ENCODE results near the gene HOMER2.

HOMER2 gene

DNA sequence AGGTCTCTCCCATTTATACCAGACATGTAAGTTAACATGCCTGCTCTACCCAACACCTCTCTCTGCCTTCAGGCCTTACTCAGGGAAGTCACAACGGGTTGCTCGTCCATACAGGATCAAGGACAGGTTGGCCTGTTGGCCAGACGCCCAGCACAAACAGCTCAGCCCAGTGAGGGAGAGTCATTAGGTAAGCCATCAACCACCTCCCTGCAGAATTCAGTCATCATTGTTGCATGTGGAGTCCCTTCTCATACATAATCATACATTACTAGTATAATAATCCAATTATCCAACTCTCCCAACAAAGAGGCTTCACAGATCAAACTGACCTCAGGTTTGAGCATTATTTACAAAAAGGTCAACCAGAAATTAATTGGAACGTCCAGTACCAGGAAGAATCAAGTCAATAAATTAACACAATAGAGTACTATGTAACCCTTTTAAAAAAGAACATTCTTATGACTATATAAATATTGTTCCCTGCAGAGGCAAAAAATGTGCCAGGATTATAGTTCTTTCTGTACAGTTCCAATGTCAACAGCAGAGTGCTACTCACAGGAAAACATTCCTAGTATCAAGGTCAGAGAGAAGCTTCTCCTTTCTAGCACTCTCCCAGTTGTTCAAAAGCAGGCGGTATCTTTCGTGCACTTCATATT is 33.2 kb downstream of the HOMER2 start:
- TF ChIP-seq ZNF70 (CRISPR knock-in tag; IDR thresholded peaks at IDR 0.05) (no peak), ZFP30 (CRISPR knock-in tag; IDR thresholded peaks at IDR 0.05) (no peak), ZNF8 (CRISPR knock-in tag; IDR thresholded peaks at IDR 0.05) (no peak), ZC3H10 (CRISPR knock-in tag; IDR thresholded peaks at IDR 0.05) (no peak), RARB (CRISPR knock-in tag; IDR thresholded peaks at IDR 0.05) (no peak)
- ATAC-seq: no peak

DNA sequence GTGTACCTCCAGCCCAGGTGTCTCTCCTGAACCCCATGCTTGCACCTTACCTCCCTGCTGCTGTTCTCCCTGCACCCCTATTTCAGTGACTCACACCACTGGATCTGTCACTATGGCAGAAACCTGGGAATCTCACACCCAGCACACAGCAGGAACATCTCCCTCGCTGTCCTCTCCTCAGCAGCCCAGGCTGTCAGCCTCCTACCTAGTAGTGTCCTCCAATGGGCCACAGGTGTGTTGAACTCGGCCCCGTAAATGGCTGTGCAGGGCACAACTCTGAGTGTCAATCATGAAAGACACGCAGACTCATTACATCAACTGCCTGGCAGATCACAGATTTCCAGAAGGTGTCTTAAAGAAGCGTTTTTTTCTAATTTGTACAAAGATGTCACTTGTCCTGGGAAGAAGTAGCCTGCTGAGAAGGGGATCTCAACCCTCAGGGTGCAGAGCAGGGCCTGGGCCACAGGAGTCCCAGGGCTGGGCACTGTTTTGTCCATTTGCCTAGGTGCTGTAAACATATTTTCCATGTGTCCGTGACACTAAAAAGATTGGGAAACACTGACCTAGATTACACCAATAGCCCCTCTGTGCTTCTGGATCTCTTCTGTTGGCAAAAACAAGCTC is 33.8 kb downstream of the HOMER2 start:
- no peak for ATAC-seq
- TF ChIP-seq CSDC2 (CRISPR knock-in tag; IDR thresholded peaks at IDR 0.05) (no peak), ZC3H10 (CRISPR knock-in tag; IDR thresholded peaks at IDR 0.05) (no peak), BACH2 (CRISPR knock-in tag; IDR thresholded peaks at IDR 0.05; ENCODE audit: borderline replicate concordance) (no peak), GLIS3 (CRISPR knock-in tag; IDR thresholded peaks at IDR 0.05) (no peak), ZNF8 (CRISPR knock-in tag; IDR thresholded peaks at IDR 0.05) (no peak), OSR1 (CRISPR knock-in tag; IDR thresholded peaks at IDR 0.05) (no peak), ISL1 (CRISPR knock-in tag; IDR thresholded peaks at IDR 0.05) (no peak), ZNF70 (CRISPR knock-in tag; IDR thresholded peaks at IDR 0.05) (no peak), PPARA (CRISPR knock-in tag; IDR thresholded peaks at IDR 0.05; ENCODE audit: borderline replicate concordance) (no peak), ZFP3 (CRISPR knock-in tag; IDR thresholded peaks at IDR 0.05) (no peak), SNAI2 (CRISPR knock-in tag; IDR thresholded peaks at IDR 0.05) (no peak), RARB (CRISPR knock-in tag; IDR thresholded peaks at IDR 0.05) (no peak), ARNTL (CRISPR knock-in tag; IDR thresholded peaks at IDR 0.05; ENCODE audit: borderline replicate concordance, low read depth) (no peak)
- TF ChIP-seq, protein P1, sequence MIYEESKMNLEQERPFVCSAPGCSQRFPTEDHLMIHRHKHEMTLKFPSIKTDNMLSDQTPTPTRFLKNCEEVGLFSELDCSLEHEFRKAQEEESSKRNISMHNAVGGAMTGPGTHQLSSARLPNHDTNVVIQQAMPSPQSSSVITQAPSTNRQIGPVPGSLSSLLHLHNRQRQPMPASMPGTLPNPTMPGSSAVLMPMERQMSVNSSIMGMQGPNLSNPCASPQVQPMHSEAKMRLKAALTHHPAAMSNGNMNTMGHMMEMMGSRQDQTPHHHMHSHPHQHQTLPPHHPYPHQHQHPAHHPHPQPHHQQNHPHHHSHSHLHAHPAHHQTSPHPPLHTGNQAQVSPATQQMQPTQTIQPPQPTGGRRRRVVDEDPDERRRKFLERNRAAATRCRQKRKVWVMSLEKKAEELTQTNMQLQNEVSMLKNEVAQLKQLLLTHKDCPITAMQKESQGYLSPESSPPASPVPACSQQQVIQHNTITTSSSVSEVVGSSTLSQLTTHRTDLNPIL (CRISPR knock-in tag; IDR thresholded peaks at IDR 0.05; ENCODE audit: low read depth): no peak
- TF ChIP-seq, protein P2, sequence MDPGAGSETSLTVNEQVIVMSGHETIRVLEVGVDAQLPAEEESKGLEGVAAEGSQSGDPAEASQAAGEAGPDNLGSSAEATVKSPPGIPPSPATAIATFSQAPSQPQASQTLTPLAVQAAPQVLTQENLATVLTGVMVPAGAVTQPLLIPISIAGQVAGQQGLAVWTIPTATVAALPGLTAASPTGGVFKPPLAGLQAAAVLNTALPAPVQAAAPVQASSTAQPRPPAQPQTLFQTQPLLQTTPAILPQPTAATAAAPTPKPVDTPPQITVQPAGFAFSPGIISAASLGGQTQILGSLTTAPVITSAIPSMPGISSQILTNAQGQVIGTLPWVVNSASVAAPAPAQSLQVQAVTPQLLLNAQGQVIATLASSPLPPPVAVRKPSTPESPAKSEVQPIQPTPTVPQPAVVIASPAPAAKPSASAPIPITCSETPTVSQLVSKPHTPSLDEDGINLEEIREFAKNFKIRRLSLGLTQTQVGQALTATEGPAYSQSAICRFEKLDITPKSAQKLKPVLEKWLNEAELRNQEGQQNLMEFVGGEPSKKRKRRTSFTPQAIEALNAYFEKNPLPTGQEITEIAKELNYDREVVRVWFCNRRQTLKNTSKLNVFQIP (CRISPR knock-in tag; IDR thresholded peaks at IDR 0.05; ENCODE audit: borderline replicate concordance, low read depth): no peak
- TF ChIP-seq, protein P3, sequence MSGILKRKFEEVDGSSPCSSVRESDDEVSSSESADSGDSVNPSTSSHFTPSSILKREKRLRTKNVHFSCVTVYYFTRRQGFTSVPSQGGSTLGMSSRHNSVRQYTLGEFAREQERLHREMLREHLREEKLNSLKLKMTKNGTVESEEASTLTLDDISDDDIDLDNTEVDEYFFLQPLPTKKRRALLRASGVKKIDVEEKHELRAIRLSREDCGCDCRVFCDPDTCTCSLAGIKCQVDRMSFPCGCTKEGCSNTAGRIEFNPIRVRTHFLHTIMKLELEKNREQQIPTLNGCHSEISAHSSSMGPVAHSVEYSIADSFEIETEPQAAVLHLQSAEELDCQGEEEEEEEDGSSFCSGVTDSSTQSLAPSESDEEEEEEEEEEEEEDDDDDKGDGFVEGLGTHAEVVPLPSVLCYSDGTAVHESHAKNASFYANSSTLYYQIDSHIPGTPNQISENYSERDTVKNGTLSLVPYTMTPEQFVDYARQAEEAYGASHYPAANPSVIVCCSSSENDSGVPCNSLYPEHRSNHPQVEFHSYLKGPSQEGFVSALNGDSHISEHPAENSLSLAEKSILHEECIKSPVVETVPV (CRISPR knock-in tag; IDR thresholded peaks at IDR 0.05): no peak
- TF ChIP-seq, protein P4, sequence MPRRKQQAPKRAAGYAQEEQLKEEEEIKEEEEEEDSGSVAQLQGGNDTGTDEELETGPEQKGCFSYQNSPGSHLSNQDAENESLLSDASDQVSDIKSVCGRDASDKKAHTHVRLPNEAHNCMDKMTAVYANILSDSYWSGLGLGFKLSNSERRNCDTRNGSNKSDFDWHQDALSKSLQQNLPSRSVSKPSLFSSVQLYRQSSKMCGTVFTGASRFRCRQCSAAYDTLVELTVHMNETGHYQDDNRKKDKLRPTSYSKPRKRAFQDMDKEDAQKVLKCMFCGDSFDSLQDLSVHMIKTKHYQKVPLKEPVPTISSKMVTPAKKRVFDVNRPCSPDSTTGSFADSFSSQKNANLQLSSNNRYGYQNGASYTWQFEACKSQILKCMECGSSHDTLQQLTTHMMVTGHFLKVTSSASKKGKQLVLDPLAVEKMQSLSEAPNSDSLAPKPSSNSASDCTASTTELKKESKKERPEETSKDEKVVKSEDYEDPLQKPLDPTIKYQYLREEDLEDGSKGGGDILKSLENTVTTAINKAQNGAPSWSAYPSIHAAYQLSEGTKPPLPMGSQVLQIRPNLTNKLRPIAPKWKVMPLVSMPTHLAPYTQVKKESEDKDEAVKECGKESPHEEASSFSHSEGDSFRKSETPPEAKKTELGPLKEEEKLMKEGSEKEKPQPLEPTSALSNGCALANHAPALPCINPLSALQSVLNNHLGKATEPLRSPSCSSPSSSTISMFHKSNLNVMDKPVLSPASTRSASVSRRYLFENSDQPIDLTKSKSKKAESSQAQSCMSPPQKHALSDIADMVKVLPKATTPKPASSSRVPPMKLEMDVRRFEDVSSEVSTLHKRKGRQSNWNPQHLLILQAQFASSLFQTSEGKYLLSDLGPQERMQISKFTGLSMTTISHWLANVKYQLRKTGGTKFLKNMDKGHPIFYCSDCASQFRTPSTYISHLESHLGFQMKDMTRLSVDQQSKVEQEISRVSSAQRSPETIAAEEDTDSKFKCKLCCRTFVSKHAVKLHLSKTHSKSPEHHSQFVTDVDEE (CRISPR knock-in tag; IDR thresholded peaks at IDR 0.05): no peak

DNA sequence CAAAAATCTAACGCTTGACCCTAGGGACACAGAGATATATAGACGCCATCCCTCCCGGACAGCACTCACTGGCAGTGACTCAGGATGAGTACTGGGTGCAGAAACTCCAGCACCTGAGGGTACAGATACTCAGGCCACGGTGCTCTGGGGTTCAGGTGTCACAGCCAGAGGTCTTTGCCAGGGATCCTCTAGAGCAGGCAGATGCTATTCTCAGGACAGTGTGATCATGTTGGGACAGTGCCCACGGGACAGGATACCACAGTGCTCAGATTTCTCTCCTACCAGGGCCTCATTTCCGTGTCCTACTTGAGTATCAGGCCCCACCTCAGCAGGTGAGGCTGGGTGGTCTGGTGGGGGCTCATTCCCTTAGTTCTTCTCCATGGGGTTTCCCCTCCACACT is 34.4 kb downstream of the HOMER2 start:
- no peak for ATAC-seq
- TF ChIP-seq ZNF565 (CRISPR knock-in tag; conservative IDR thresholded peaks at IDR 0.05; ENCODE audit: low read depth): no peak
- TF ChIP-seq SNAI2 (CRISPR knock-in tag; IDR thresholded peaks at IDR 0.05): no peak
- TF ChIP-seq, protein P3 (CRISPR knock-in tag; IDR thresholded peaks at IDR 0.05): no peak
- no peak for TF ChIP-seq GLIS3 (CRISPR knock-in tag; IDR thresholded peaks at IDR 0.05)
- TF ChIP-seq OSR1 (CRISPR knock-in tag; IDR thresholded peaks at IDR 0.05): no peak
- TF ChIP-seq, protein P4 (CRISPR knock-in tag; IDR thresholded peaks at IDR 0.05): no peak
- TF ChIP-seq ESRRG (CRISPR knock-in tag; IDR thresholded peaks at IDR 0.05): no peak
- no peak for TF ChIP-seq PPARA (CRISPR knock-in tag; IDR thresholded peaks at IDR 0.05; ENCODE audit: borderline replicate concordance)
- no peak for TF ChIP-seq ZFP30 (CRISPR knock-in tag; IDR thresholded peaks at IDR 0.05)
- no peak for TF ChIP-seq RARB (CRISPR knock-in tag; IDR thresholded peaks at IDR 0.05)
- TF ChIP-seq CSDC2 (CRISPR knock-in tag; IDR thresholded peaks at IDR 0.05): no peak
- TF ChIP-seq, protein P2 (CRISPR knock-in tag; IDR thresholded peaks at IDR 0.05; ENCODE audit: borderline replicate concordance, low read depth): no peak

Data from SK-N-SH treated with all-trans-retinoic acid at 6 μM for 48 hours (cell line).